Fibroblast of pulmonary artery (primary cell): ENCODE results near the gene FRMD4A.

Source experiments
- DNase-seq: peaks from one replicate; pipeline ENCODE4 v3.0.0-alpha.2; 2010; ENCODE audit warnings: low read depth
- H3K4me3 ChIP-seq: replicated peaks from 2 replicates; pipeline ENCODE4 v1.5.1; 2011; ENCODE audit warnings: low read depth, mild to moderate bottlenecking, control low read depth, low read length, moderate library complexity
- CTCF ChIP-seq: IDR thresholded peaks from 2 replicates; pipeline ENCODE4 v1.5.1; 2011; ENCODE audit warnings: mild to moderate bottlenecking, control low read depth, low read length, inconsistent platforms; ENCODE audit errors: missing control alignments

FRMD4A gene

GRCh38 chr10:13953371-13953770, 377.4 kb downstream of the FRMD4A start:
- no peak overlapping the region for H3K4me3 ChIP-seq
- DNase-seq, result no peak
- TF ChIP-seq CTCF, result no peak

GRCh38 chr10:13950543-13950939, 380.2 kb downstream of the FRMD4A start:
- DNase-seq, result no peak
- TF ChIP-seq CTCF, result no peak
- H3K4me3 ChIP-seq, result no peak overlapping the region

GRCh38 chr10:13949844-13950542, 380.7 kb downstream of the FRMD4A start:
- H3K4me3 ChIP-seq, result no peak overlapping the region
- DNase-seq, result peak; percentile 72
- no peak for TF ChIP-seq CTCF

- no peak overlapping the region for H3K4me3 ChIP-seq
- TF ChIP-seq CTCF, result no peak
- no peak for DNase-seq
Observed at GRCh38 chr10:13946209-13946460, 384.6 kb downstream of the FRMD4A start.

GRCh38 chr10:13945390-13946208, 385.1 kb downstream of the FRMD4A start:
- TF ChIP-seq CTCF, result no peak
- DNase-seq, result peak; percentile 64
- no peak overlapping the region for H3K4me3 ChIP-seq

GRCh38 chr10:13944823-13945222, 385.9 kb downstream of the FRMD4A start:
- no peak overlapping the region for H3K4me3 ChIP-seq
- peak; percentile 19 for DNase-seq
- TF ChIP-seq CTCF, result no peak
